ENCODE measurements around the gene FKBP9. TPM values are rescaled to one million over a fixed set of nuclear protein-coding genes. Genes with fewer than 3 reads are reported as not detected.

FKBP9 gene
- total RNA-seq: 136 and 152 TPM in 2 replicates

GRCh38 chr7:32957326-32958045 is at the start of gene FKBP9:
Gene FKBP9 (plus strand): TSS chr7:32957440. CDS start chr7:32957574, 134 bp downstream.

Other genes starting within 250 kb of the FKBP9 start
- 13.5 and 15.4 TPM in 2 replicates for gene KBTBD2, start 65.7 kb upstream of the FKBP9 start, total RNA-seq
- 17.4 and 20.3 TPM in 2 replicates for gene NT5C3A, start 105.3 kb downstream of the FKBP9 start, total RNA-seq
- gene RP9, start 152.0 kb downstream of the FKBP9 start, total RNA-seq: 8.6 and 10.5 TPM in 2 replicates
- gene BBS9, start 172.1 kb downstream of the FKBP9 start, total RNA-seq: 2.7 and 5.7 TPM in 2 replicates